Fibroblast of pulmonary artery (primary cell): ENCODE results near the gene MYH15.

Source experiments
- DNase-seq: peaks from one replicate; pipeline ENCODE4 v3.0.0-alpha.2; 2010; ENCODE audit warnings: low read depth
- H3K4me3 ChIP-seq: replicated peaks from 2 replicates; pipeline ENCODE4 v1.5.1; 2011; ENCODE audit warnings: low read depth, mild to moderate bottlenecking, control low read depth, low read length, moderate library complexity
- CTCF ChIP-seq: IDR thresholded peaks from 2 replicates; pipeline ENCODE4 v1.5.1; 2011; ENCODE audit warnings: mild to moderate bottlenecking, control low read depth, low read length, inconsistent platforms; ENCODE audit errors: missing control alignments

The MYH15 gene

GRCh38 chr3:108511490-108511889 lies 1.1 kb upstream of the MYH15 start:
- DNase-seq = no peak
- no peak for TF ChIP-seq CTCF
- H3K4me3 ChIP-seq = no peak overlapping the region

- no peak overlapping the region for H3K4me3 ChIP-seq
- DNase-seq = no peak
- no peak for TF ChIP-seq CTCF
Observed at GRCh38 chr3:108511055-108511454, 659 bp upstream of the MYH15 start.

GRCh38 chr3:108509871-108510270 lies 525 bp downstream of the MYH15 start:
- H3K4me3 ChIP-seq = no peak overlapping the region
- TF ChIP-seq CTCF = no peak
- DNase-seq = no peak

- H3K4me3 ChIP-seq = no peak overlapping the region
- no peak for DNase-seq
- no peak for TF ChIP-seq CTCF
Observed at GRCh38 chr3:108509263-108509662, 1.1 kb downstream of the MYH15 start.

GRCh38 chr3:108507902-108508301 lies 2.5 kb downstream of the MYH15 start:
- no peak for TF ChIP-seq CTCF
- H3K4me3 ChIP-seq = no peak overlapping the region
- DNase-seq = no peak

- no peak for TF ChIP-seq CTCF
- no peak overlapping the region for H3K4me3 ChIP-seq
- DNase-seq = no peak
Observed at GRCh38 chr3:108505811-108506210, 4.6 kb downstream of the MYH15 start.

- H3K4me3 ChIP-seq = no peak overlapping the region
- DNase-seq = no peak
- TF ChIP-seq CTCF = no peak
Observed at GRCh38 chr3:108503722-108504121, 6.7 kb downstream of the MYH15 start.
